IMR-90 (cell line): Measurements from ENCODE around the gene SPRY1. TPM values are rescaled to one million over a fixed set of nuclear protein-coding genes. Genes with fewer than 3 reads are reported as not detected.
A peak's percentile ranks its signal among the peaks of the same experiment; 100 is the strongest.

Experiments
- ATAC-seq: fragments of 200-7000 bp; cut with Tn5 transposase; 2 replicates; pipeline ENCODE4 v1.9.1; 2020; ENCODE audit warnings: low read depth, mild to moderate bottlenecking, moderate library complexity
- BruUV-seq: library from RNA; stranded (reverse); fragments of 400-500 nt; replicated peaks from 2 replicates; lab custom pipeline; 2021; lab: Mats Ljungman, UMichigan
- CTCF ChIA-PET: fragments of 300-600 bp; formaldehyde crosslinking; extraction: SDS; loops from one replicate; lab custom pipeline; 2021; ENCODE audit warnings: antibody characterized with exemption; lab: Yijun Ruan, JAX
- POLR2A ChIA-PET: fragments of 300-600 bp; sonication (Branson Sonifier 250); formaldehyde crosslinking; loops from one replicate; lab custom pipeline; 2022; ENCODE audit warnings: antibody characterized with exemption; ENCODE audit not compliant: unreplicated experiment; lab: Charles Lee
- DNase-seq: peaks from one replicate; pipeline ENCODE4 v3.0.0; 2013
- H2AFZ ChIP-seq: replicated peaks from 2 replicates; pipeline ENCODE3; 2013; ENCODE audit warnings: low read length, mild to moderate bottlenecking; ENCODE audit not compliant: poor library complexity
- H2AK5ac ChIP-seq: 2 replicates; pipeline ENCODE4 v1.6.1; 2013; ENCODE audit warnings: low read depth, low read length, inconsistent platforms
- H2AK9ac ChIP-seq: replicated peaks from 2 replicates; pipeline ENCODE3; 2013; ENCODE audit warnings: mild to moderate bottlenecking, low read depth, low read length, moderate library complexity; ENCODE audit not compliant: poor library complexity
- H2BK120ac ChIP-seq: 2 replicates; pipeline ENCODE4 v1.6.1; 2013; ENCODE audit warnings: low read depth, low read length, inconsistent platforms
- H2BK15ac ChIP-seq: 3 replicates; pipeline ENCODE4 v1.6.1; 2013; ENCODE audit warnings: low read depth, low read length, inconsistent platforms
- H2BK20ac ChIP-seq: 2 replicates; pipeline ENCODE4 v1.6.1; 2013; ENCODE audit warnings: low read depth, mild to moderate bottlenecking, inconsistent platforms, low read length, moderate library complexity
- H2BK5ac ChIP-seq: 2 replicates; pipeline ENCODE4 v1.6.1; 2013; ENCODE audit warnings: mild to moderate bottlenecking, low read depth, low read length, inconsistent platforms; ENCODE audit not compliant: poor library complexity, severe bottlenecking
- H3K14ac ChIP-seq: replicated peaks from 2 replicates; pipeline ENCODE4 v1.6.1; 2013; ENCODE audit warnings: low read depth, low read length, inconsistent platforms
- H3K18ac ChIP-seq: 2 replicates; pipeline ENCODE4 v1.6.1; 2013; ENCODE audit warnings: low read depth, low read length, control low read depth
- H3K23ac ChIP-seq: 2 replicates; pipeline ENCODE4 v1.6.1; 2013; ENCODE audit warnings: low read depth, low read length, inconsistent platforms
- H3K27ac ChIP-seq: 2 replicates; pipeline ENCODE4 v1.5.1; 2013; ENCODE audit warnings: mild to moderate bottlenecking, control low read depth, low read length; ENCODE audit not compliant: insufficient read depth
- H3K27me3 ChIP-seq: 2 replicates; pipeline ENCODE4 v1.6.1; 2013; ENCODE audit warnings: low read length; ENCODE audit not compliant: control insufficient read depth, insufficient read depth
- H3K36me3 ChIP-seq: 2 replicates; pipeline ENCODE4 v1.6.1; 2013; ENCODE audit warnings: low read length, mixed read lengths; ENCODE audit not compliant: control insufficient read depth, insufficient read depth
- H3K4ac ChIP-seq: 2 replicates; pipeline ENCODE4 v1.6.1; 2013; ENCODE audit warnings: low read depth, low read length, inconsistent platforms
- H3K4me1 ChIP-seq: 2 replicates; pipeline ENCODE4 v1.6.1; 2013; ENCODE audit warnings: low read length, mixed read lengths; ENCODE audit not compliant: control insufficient read depth, insufficient read depth
- H3K4me2 ChIP-seq: 2 replicates; pipeline ENCODE4 v1.6.1; 2013; ENCODE audit warnings: low read depth, mild to moderate bottlenecking, control low read depth, low read length, moderate library complexity
- H3K4me3 ChIP-seq: 2 replicates; pipeline ENCODE4 v1.5.1; 2013; ENCODE audit warnings: low read depth, mild to moderate bottlenecking, control low read depth, low read length, moderate library complexity; ENCODE audit not compliant: insufficient read depth
- H3K56ac ChIP-seq: 2 replicates; pipeline ENCODE4 v1.6.1; 2013; ENCODE audit warnings: low read length, inconsistent platforms; ENCODE audit not compliant: insufficient read depth; ENCODE audit errors: extremely low read depth
- H3K79me1 ChIP-seq, 2 experiments: 2 replicates each; pipeline ENCODE4 v1.6.1; 2013; ENCODE audit warnings: low read length in 2 of 2, inconsistent platforms in 1 of 2, low read depth in 1 of 2
- H3K9ac ChIP-seq: 2 replicates; pipeline ENCODE4 v1.6.1; 2013; ENCODE audit warnings: low read depth, low read length, control low read depth
- H3K9me1 ChIP-seq: 2 replicates; pipeline ENCODE4 v1.6.1; 2013; ENCODE audit warnings: low read length, inconsistent platforms; ENCODE audit not compliant: insufficient read depth
- H3K9me3 ChIP-seq: 2 replicates; pipeline ENCODE4 v1.6.1; 2013; ENCODE audit warnings: low read length; ENCODE audit not compliant: control insufficient read depth, insufficient read depth
- H4K20me1 ChIP-seq: 2 replicates; pipeline ENCODE4 v1.6.1; 2013; ENCODE audit warnings: low read length, inconsistent platforms; ENCODE audit not compliant: insufficient read depth
- H4K5ac ChIP-seq: 2 replicates; pipeline ENCODE4 v1.6.1; 2013; ENCODE audit warnings: mild to moderate bottlenecking, low read depth, low read length, control low read depth
- H4K8ac ChIP-seq, 2 experiments: 2 replicates each; pipeline ENCODE4 v1.6.1; 2013; ENCODE audit warnings: low read depth in 2 of 2, low read length in 2 of 2, control low read depth in 1 of 2, inconsistent platforms in 1 of 2
- H4K91ac ChIP-seq: 2 replicates; pipeline ENCODE4 v1.6.1; 2013; ENCODE audit warnings: low read depth, low read length, inconsistent platforms; ENCODE audit not compliant: insufficient read depth
- CEBPB ChIP-seq: IDR thresholded peaks from 2 replicates; pipeline ENCODE4 v1.6.1; 2012; ENCODE audit warnings: low read depth, low read length, improper control_type of control experiment
- FOS ChIP-seq: fragments of 150-350 bp; IDR thresholded peaks from 2 replicates; pipeline ENCODE4 v1.6.1; 2016; ENCODE audit warnings: low read depth, low read length
- SMC3 ChIP-seq: fragments of 150-350 bp; IDR thresholded peaks from 2 replicates; pipeline ENCODE4 v1.6.1; 2016; ENCODE audit warnings: low read depth, mild to moderate bottlenecking, antibody characterized with exemption, low read length, moderate library complexity
- WGBS, 2 experiments: methylation state at CpG; one replicate each; pipeline versions ENCODE4 v1.1.5 to v1.1.7; 2013; ENCODE audit warnings: missing lambda C conversion rate in 2 of 2; ENCODE audit not compliant: insufficient read length in 1 of 2; ENCODE audit errors: extremely low coverage in 2 of 2; 5-methylcytosine and 5-hydroxymethylcytosine counted together
- dilution Hi-C: fragments of 300-500 bp; cut with HindIII; formaldehyde crosslinking; loops from one replicate; pipeline ENCODE4 v1.14.3; 2018; ENCODE audit warnings: low sequenced_read_pairs; ENCODE audit not compliant: unreplicated experiment
- in situ Hi-C: fragments of 300-500 bp; cut with MboI; formaldehyde crosslinking; loops from 3 replicates; pipeline ENCODE4 v1.14.3; 2019; ENCODE audit warnings: low sequenced_read_pairs, inconsistent platforms, mixed read lengths
- intact Hi-C: fragments of 100-400 bp; cut with micrococcal nuclease; formaldehyde crosslinking; loops from 2 replicates; pipeline ENCODE4 v1.10.0; 2022
- polyA plus RNA-seq, 3 experiments: library from polyadenylated mRNA; depleted of rRNA; stranded (reverse); fragments of >200 nt; gene quantifications; 2 replicates each; pipeline ENCODE4 v1.2.3, GENCODE V29; 2012; ENCODE audit warnings: low replicate concordance in 1 of 3
- total RNA-seq: library from RNA; depleted of rRNA; stranded (reverse); fragments of >200 nt; gene quantifications from 2 replicates; pipeline ENCODE4 v1.2.3, GENCODE V29; 2012

Gene SPRY1
- total and polyA plus RNA-seq, 2 of the 4 experiments (the other 2 are of a cell fraction), result 1.4 to 2.2 TPM

- Histone ChIP-seq H3K4me1 (peaks cover 10% of the 10 kb centered on the region), H3K14ac (no peak overlapping the region), H3K4ac (peak overlapping the region; percentile 1; the same call in 1 of the 2 replicates), H2BK5ac (peak overlapping the region; percentile 89), H2BK15ac (peak overlapping the region; percentile 42; the same call in 2 of the 3 replicates), H3K4me3 (no peak overlapping the region), H3K4me2 (peak overlapping the region; percentile 77; the same call in 1 of the 2 replicates), H4K8ac (peak overlapping the region; percentile 24 to 50; a peak in 1 of 4 replicates), H3K27me3 (no peaks in the 10 kb centered on the region), H4K20me1 (no peaks in the 10 kb centered on the region), H3K36me3 (no peaks in the 10 kb centered on the region), H3K23ac (no peak overlapping the region), H3K9me1 (no peaks in the 10 kb centered on the region), H3K9me3 (no peaks in the 10 kb centered on the region), H2AK9ac (no peak overlapping the region), H2BK120ac (peak overlapping the region; percentile 56; the same call in 1 of the 2 replicates), H2AFZ (no peak overlapping the region), H3K9ac (no peak overlapping the region; the same call in 1 of the 2 replicates), H4K91ac (no peak overlapping the region), H3K56ac (no peak overlapping the region; the same call in 1 of the 2 replicates), H2BK20ac (peak overlapping the region; percentile 30; the same call in 1 of the 2 replicates), H4K5ac (0 out of 2 replicates have a peak overlapping the region, but pooled peaks have one; percentile 45), H3K18ac (peak overlapping the region; percentile 81), H3K27ac (peak overlapping the region; percentile 46; the same call in 1 of the 2 replicates), H3K79me1 (no peaks in the 10 kb centered on the region), H2AK5ac (no peak overlapping the region)
- in situ Hi-C loops (no loop called here), dilution Hi-C loops (no loop called here), intact Hi-C loops (no loop called here)
- CTCF ChIA-PET, result interaction anchor here (0.6 to 1.3 kb wide), 2 partner anchors 19 to 838 kb away, joined by 3 read pairs; no protein-coding TSS in a partner anchor
- WGBS, 2 experiments, result no CpG with 5 or more reads among the region's 3 CpGs
- TF ChIP-seq SMC3, result no peak
- 0 out of 2 replicates have a peak, but pooled peaks have one; percentile 8 for TF ChIP-seq FOS
- peak; percentile 95 for TF ChIP-seq CEBPB
- no TSS peak for BruUV-seq
- POLR2A ChIA-PET, result no interaction called here
- DNase-seq (peak; percentile 92), ATAC-seq (peak; percentile 83)
These were observed 21.8 kb downstream of the SPRY1 start for GRCh38 chr4:123418351-123418931.
